ENCODE results near the gene ZGPAT.

DNA sequence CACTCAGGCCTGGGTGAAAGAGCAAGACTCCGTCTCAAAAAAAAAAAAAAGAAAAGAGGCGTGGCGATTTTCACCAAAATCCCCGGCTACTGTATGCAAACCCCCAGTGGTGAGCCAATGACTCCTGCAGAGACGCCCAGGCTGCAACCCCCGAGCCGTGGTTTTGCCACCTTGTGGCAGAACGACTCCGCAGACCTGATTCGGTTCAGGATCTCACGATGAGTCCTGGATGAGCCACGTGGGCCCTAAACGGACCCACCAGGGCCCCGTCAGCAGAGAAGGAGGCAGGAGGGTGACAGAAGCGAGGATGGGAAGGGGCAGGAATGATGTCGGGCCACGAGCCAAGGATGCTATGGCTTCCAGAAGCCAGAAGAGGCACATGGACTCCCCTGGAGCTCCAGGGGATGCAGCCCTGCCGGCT lies 74.2 kb downstream of the ZGPAT start:
- TF ChIP-seq, protein P1, sequence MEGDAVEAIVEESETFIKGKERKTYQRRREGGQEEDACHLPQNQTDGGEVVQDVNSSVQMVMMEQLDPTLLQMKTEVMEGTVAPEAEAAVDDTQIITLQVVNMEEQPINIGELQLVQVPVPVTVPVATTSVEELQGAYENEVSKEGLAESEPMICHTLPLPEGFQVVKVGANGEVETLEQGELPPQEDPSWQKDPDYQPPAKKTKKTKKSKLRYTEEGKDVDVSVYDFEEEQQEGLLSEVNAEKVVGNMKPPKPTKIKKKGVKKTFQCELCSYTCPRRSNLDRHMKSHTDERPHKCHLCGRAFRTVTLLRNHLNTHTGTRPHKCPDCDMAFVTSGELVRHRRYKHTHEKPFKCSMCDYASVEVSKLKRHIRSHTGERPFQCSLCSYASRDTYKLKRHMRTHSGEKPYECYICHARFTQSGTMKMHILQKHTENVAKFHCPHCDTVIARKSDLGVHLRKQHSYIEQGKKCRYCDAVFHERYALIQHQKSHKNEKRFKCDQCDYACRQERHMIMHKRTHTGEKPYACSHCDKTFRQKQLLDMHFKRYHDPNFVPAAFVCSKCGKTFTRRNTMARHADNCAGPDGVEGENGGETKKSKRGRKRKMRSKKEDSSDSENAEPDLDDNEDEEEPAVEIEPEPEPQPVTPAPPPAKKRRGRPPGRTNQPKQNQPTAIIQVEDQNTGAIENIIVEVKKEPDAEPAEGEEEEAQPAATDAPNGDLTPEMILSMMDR (IDR thresholded peaks at IDR 0.05 in 4 of 5, conservative IDR thresholded peaks at IDR 0.05 in 1 of 5), result no peak
- no peak for TF ChIP-seq POLR2A (IDR thresholded peaks at IDR 0.05)
